Medulla oblongata (tissue), 1 donor: Measurements from ENCODE around the gene CCL11.

Experiments used
- DNase-seq: peaks from one replicate; pipeline ENCODE4 v3.0.0-alpha.2; 2015; ENCODE audit errors: extremely low spot score

CCL11 gene

DNA sequence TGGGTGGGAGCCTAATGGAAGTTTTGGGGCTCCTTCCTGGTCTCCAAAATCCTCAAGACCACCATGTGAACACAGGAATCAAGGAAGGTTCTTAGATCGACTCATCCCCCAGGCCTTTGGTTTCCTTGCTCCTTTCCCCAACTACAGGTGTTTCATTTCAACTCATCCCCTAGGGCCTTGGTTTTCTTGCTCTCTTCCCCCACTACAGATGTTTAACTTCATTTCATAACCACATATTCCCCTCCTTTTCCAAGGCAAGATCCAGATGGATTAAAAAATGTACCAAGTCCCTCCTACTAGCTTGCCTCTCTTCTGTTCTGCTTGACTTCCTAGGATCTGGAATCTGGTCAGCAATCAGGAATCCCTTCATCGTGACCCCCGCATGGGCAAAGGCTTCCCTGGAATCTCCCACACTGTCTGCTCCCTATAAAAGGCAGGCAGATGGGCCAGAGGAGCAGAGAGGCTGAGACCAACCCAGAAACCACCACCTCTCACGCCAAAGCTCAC is at the start of gene CCL11:
CCL11 (plus strand) TSS at position 457 of the 507 bp plus-strand sequence. CDS start 67 bp downstream, outside the sequence.
- no peak for DNase-seq

DNA sequence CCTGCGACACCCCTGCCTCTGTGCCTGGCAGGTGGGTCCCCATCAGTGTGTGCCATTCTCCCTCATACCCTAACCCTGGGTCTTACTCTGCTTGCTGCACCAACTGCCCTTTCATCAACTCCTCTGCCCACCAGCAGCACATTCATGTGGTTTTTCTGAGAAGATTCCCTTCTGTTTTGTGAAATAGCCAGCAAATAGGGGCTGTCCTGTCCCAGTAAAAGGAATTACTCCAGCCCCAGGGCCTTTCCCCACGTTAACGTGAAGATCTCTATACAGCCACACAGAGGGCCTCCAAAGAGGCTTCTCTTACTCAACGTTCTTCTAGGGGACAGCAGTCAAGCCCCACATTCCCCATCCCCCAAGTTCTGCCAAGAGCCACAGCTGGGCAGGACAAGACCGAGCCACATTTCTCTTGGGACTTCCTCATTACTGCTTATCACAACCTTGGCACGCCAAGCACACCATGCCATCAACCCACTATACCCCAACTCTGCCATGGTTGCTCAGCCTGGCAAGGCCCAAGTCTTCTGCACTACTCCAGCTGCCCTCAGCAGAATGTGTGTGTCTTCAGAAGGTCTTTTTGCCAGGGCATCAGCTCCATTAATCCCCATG is 49.2 kb upstream of the CCL11 start:
- no peak for DNase-seq

DNA sequence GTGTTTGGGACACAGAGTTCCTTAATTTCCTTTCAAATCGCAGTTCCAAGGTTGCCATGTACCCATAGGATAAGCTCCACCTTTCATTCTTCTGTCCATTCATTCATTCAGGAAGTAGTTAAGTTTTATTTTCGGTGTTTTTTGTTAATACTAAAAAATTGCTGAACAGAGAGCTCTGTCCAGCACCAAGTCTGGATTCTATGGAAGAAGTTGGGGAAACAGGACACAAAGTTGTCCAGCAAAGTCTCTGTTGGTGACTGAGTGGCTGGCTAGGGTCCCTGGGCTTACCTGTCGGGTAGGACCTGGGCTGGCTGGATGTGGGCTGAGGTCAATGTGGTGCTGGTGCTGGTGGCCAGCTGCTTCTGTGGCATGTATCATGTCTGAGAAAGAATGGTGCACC is 48.1 kb upstream of the CCL11 start:
- no peak for DNase-seq

DNA sequence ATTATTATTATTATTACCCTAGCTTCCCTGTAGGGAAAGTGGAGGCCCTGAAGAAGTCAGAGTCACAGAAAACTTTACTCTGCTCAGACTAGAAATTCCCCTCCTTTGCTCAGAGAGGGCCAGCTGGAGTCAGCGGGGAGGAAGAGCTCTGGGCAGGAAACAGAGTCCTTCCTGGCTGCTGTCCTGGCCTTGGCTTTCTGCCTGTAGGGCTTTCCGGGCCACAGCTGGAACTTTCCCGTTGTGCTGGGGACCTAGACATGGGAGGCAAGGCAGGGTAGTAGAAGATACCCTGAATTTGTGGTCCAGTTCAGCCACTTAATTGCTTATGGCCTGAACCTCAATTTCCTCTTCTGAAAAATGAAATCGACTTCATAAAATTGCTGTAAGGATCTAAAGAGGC is 44.5 kb upstream of the CCL11 start:
- peak; percentile 78 for DNase-seq

DNA sequence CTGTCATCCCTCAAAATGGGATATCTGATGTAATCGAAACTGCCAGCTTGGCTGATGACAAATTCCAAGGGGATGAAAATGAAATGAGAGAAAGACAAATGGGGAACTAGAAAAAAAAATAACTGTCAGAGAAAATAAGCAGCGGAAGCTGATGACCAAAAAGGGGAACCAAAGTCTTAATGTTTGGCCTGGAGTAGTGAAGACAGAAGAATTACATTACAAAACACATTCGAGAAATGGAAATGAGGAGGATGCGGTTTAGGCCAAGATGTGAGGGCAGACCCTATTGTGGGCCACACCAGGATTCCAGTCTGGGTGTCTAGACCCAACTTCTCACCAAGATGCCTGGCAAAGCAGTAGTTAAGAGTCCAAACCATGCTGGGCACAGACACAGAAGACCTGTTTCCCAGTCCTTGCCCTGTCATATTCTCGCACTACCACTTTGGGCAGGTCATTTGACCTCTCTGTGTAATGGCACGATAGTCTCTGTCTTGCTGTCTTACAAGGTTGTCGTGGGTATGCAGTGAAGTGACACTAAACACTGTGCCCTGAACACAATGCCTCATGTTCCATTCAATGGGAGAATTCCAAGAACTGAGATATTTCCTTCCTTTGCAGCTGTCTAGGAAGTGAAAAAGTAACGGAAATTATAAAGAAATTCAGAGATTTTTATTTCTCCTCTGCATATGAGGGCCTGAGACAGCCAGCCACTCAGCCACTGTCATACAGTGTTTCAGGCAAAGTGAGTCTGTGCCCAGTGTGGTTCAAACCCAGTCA is 42.8 kb upstream of the CCL11 start:
- DNase-seq = peak; percentile 69

DNA sequence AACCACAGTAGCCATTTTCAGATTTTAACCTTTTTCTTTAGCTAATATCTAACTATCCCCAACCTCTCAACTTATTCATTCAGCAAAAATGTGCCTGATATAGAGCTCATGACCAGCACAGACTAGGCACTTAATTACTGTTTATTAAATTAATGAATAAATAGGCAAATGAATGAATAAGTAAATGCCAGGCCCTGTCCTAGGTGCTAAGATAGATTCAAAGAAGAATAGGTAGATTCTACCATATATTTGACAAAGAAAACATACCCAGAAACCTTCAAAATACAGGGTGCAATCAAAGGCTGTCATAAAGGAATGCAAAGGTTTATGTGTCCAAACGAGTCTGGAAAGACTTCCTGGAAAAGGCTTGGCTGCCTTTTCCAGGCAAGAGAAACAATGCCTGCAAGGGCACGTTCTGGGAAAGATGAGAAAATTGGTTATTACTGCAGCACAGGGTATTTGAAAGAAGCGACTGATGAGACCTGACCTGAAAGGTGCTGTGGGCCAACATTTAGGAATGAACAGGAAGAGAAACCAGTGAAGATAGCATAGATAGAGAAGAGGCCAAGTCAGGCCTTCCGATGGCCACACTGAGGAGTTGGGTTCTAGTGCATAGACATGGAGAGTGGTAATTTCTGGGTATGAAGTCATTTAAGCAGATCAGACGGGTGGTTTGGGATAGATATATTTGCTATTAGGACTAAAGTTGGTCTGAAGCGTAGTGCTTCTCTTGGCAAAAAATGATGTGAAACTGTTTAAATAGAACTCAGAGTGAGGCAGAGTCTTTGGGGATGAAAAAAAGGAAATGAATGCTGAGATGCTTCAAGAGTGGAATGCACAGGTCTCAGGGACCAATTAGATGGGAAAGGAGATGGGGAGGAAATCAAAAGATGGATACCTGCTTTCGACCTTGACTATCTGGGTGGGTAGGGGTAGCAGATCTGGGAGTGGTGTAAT is 41.9 kb upstream of the CCL11 start:
- peak; percentile 54 for DNase-seq

DNA sequence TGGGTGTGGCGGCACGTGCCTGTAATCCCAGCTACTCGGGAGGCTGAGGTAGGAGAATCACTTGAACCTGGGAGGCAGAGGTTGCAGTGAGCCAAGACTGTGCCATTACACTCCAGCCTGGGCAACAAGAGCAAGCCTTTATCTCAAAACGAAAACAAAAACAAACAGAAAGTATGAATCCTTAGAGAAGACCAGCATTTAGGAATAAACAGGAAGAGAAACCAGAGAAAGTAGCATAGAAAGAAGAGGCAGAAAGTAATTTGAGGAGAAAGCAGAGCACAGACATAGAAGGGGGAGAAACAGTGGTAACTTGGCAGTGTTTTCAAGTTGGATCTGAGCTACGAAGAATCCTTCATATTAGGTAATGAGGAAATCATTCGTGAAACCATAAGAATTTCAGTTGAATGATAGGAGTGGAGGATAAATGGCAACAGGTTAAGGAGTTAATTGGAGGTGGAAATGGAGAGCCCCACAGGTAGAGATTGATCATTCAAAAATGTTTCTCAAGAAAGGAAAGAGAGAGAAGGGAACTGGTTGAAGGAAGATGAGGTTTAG is 40.1 kb upstream of the CCL11 start:
- no peak for DNase-seq

DNA sequence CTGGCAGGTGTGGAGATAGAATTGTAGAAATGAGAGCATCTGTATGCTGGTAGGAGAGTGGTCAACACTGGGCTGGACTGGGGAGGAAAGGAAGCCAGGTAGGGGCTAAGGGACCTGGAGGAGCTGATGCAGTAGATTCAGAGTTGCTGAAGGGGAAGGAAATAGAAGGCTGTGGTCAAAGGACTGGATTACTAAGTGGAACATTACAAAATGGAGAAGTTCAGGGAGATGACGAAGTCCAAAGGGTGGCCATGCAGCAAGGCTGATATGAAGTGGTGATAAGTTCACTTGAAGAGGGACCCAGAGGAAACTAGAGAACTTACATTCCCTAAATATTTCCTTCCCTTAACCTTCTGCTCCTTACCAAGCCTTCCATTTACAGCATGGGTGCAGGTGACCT is 39.1 kb upstream of the CCL11 start:
- DNase-seq = peak; percentile 66

DNA sequence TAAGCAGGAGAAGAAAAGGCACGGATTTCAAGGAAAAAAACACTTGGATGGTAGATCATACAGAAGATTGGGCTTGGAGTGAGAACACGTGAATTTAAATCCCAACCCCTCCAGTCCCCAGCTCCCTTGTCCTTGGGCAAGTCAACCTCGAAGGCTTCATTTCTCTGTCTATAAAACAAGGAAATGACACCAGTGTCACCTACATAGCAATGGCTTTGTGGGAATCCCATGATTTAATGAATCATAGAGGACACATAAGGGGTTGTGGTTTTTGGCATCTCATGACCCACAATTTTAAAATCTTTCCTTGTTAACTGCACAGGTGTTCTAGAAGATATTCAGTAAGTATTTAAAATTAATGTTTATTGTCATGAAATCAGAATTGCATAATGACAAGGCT is 38.7 kb upstream of the CCL11 start:
- no peak for DNase-seq

DNA sequence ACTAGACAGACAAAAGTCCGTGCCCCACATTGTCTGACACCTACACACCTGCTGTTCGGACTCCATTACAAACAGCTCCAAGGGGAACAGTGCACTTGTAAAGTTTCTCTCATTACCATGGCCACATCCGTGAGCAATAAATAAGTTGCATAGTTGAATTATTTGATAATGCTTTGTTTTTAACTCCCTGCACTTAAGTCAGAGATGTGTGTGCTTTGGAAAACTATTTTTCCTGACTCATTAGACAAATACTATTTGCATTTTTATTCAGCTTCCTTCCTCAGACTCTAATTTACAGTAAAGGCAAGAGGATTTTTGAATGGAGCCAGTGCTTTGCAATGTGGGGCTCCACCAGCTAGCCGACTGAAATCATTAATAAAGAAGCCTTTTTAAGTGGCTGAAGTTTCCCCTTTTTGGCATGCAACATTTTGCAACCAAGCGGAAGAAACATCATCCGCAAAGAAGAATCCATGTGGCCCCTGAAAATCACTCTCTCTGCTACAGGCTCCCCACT is 37.0 kb upstream of the CCL11 start:
- DNase-seq = no peak

DNA sequence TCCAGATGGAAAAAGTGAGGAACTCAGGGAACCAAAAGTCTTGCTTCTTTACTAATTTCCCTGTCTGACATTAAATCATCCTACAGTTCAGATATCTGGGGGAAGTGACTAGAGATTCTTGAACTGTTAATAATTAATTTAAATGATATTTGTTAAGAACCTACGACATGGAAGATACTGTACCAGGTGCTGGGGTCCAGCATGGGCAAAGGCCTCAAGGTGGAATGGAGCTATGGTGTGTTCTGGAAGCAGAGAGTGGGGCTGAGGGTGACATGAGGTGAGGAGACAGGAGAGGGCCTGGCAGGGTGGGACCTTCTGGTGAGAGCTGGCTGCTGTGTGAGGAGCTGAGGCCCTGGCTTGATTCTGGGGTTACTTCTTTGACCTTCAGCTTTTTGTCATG is 36.5 kb upstream of the CCL11 start:
- DNase-seq = no peak

DNA sequence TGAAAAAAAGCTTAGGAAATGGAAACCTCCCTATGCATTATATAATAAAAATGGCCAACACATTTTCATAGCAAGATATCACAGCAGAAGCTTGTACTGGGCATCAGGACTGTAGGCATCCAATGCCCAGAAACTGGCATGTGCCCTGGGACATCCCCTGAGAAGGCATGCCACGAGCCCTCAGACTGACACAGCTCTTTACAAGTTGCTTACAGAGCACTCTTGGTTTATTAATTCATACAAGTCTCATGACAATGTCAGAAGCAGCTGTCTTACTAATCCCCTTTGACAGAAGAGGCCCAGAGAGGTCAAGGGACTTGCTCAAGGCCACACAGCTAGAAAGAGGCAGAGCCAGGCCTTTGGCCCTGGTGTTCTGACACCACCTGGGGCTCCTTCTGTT is 36.1 kb upstream of the CCL11 start:
- no peak for DNase-seq

DNA sequence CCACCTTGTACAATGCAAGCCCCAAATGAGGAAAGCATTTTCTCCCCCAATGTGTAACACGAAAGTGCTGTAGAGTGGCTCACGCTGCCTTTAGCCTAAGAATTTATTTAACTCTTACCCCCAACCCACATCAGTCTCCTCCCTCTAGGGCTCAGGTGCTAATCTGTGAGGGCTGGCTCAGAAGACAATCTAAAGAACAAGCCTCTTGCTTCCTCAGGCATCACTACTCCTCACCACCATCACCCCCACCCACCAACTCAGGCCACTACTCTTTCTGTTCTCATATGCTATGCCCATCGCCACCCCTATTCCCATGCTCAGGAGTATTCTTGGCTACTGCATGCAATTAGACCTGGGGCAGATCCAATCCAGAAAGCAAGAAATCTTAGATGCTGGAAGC is 34.4 kb upstream of the CCL11 start:
- DNase-seq = no peak

DNA sequence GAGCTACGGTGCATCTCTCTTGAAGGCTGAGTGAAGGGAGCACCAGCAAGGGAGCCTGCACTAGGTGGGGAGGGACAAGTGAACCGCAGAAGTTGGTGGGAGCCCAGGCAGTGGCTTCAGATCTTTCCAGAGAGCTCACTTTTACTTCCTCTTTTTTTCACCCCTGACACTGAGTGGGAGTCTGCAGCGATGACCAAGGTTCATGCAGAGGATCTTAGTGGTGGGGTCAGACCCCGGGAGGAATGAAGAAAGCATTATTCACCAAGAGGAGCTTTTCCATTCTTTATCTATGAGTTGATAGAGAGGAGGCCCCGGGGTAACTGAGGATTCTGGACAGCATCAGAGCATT is 33.5 kb upstream of the CCL11 start:
- peak; percentile 69 for DNase-seq

DNA sequence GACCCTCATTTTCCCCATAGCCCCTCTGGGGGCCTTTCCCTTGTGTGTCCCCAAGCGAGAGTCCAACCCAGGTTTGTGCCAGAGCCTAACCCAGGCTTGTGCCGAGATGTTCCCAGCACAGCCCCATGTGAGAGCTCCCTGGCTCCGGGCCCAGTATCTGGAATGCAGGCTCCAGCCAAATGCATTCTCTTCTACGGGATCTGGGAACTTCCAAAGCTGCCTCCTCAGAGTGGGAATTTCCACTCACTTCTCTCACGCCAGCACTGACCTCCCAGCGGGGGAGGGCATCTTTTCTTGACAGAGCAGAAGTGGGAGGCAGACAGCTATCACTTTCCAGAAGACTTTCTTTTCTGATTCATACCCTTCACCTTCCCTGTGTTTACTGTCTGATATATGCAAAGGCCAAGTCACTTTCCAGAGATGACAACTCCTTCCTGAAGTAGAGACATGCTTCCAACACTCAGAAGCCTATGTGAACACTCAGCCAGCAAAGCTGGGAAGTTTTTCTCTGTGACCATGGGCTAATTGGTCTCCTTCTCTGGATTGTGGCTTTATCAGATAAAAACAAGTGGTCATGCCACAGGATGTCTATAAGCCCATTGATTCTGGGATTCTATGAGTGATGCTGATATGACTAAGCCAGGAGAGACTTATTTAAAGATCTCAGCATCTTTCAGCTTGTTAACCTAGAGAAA is 33.0 kb upstream of the CCL11 start:
- peak; percentile 84 for DNase-seq

DNA sequence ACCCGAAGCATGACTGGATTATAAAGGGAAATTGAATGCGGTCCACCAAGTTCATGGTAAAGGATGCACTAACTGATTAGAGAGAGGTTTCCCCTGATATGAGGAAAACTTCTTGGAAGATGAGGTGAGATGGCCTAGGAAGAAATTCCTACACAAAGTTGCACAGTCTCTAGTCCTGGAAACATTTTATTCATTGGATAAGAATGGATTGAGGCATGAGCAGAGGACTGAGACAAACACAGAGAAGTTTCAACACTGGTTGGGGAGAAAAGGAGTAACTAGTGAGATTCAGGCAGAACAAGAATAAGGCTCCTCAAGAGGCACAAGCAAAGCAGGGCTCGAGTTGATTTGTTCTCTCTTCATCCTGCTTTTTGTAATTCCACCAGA is 32.4 kb upstream of the CCL11 start:
- no peak for DNase-seq

DNA sequence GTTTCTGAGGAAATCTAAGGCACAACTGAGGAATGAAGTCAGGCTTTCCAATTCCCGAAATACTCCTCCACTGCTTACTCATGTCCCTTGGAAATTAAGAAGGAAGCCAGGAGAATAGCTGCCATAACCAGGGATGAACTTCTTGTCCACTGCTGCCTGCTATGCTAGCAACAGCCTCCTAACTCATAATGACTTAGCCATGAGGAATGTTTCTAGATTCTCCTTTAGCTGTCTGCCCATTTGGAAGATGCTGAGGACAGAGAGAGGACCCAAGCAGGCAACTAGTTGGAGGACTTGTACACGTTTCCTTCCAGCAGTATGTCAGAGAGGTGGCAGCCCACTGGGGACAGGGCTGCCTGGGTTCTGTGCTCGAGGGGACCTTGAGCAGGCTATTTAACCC is 31.4 kb upstream of the CCL11 start:
- DNase-seq = no peak

DNA sequence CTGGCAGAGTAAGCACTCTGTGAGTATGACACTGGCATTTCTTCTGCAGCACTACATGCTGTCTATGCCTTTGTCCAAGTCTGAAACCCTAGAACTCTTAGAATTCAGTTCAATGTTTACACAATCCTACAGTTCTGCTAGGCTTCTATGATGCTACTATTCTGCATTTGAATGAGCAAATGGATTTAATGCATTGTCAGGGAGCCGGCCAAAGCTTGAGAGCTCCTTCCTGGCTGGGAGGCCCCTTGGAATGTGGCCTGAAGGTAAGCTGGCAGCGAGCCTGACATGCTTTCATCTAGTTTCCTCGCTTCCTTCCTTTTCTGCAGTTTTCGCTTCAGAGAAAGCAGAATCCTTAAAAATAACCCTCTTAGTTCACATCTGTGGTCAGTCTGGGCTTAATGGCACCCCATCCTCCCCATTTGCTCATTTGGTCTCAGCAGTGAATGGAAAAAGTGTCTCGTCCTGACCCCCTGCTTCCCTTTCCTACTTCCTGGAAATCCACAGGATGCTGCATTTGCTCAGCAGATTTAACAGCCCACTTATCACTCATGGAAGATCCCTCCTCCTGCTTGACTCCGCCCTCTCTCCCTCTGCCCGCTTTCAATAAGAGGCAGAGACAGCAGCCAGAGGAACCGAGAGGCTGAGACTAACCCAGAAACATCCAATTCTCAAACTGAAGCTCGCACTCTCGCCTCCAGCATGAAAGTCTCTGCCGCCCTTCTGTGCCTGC is 30.7 kb upstream of the CCL11 start, which contains the start of gene CCL2:
CCL2 (plus strand) TSS at position 635 of the 730 bp plus-strand sequence; CDS start at position 700, 65 bp downstream.
- peak; percentile 80 for DNase-seq

DNA sequence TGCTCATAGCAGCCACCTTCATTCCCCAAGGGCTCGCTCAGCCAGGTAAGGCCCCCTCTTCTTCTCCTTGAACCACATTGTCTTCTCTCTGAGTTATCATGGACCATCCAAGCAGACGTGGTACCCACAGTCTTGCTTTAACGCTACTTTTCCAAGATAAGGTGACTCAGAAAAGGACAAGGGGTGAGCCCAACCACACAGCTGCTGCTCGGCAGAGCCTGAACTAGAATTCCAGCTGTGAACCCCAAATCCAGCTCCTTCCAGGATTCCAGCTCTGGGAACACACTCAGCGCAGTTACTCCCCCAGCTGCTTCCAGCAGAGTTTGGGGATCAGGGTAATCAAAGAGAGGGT is 30.2 kb upstream of the CCL11 start:
- DNase-seq = no peak

DNA sequence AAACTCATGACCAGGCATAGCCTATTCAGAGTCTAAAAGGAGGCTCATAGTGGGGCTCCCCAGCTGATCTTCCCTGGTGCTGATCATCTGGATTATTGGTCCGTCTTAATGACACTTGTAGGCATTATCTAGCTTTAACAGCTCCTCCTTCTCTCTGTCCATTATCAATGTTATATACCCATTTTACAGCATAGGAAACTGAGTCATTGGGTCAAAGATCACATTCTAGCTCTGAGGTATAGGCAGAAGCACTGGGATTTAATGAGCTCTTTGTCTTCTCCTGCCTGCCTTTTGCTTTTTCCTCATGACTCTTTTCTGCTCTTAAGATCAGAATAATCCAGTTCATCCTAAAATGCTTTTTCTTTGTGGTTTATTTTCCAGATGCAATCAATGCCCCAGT is 29.7 kb upstream of the CCL11 start:
- no peak for DNase-seq
